ENCODE measurements around the gene RUVBL1.

DNA sequence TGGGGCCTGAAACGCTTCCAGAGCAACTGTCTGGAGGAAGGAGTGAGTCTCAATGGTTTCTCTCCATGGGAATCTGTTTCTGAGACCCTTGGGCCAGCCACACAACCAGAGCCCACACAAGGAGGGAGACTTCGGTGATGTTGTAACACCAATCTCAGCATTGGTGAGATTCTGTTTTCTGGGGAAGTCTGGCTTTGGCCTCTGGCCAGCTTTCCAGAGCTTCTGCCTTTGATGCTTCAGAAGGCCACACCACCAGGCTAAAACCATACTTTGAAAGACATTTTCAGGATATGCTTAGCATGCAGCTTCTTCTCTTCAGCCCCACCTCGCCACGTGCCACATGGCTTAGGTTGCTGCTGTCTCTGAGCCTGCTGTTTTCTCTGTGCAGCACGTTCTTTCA lies 26.0 kb upstream of the RUVBL1 start:
- TF ChIP-seq, protein P1, sequence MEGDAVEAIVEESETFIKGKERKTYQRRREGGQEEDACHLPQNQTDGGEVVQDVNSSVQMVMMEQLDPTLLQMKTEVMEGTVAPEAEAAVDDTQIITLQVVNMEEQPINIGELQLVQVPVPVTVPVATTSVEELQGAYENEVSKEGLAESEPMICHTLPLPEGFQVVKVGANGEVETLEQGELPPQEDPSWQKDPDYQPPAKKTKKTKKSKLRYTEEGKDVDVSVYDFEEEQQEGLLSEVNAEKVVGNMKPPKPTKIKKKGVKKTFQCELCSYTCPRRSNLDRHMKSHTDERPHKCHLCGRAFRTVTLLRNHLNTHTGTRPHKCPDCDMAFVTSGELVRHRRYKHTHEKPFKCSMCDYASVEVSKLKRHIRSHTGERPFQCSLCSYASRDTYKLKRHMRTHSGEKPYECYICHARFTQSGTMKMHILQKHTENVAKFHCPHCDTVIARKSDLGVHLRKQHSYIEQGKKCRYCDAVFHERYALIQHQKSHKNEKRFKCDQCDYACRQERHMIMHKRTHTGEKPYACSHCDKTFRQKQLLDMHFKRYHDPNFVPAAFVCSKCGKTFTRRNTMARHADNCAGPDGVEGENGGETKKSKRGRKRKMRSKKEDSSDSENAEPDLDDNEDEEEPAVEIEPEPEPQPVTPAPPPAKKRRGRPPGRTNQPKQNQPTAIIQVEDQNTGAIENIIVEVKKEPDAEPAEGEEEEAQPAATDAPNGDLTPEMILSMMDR (conservative IDR thresholded peaks at IDR 0.05 in 1 of 2, IDR thresholded peaks at IDR 0.05 in 1 of 2; ENCODE audit: extremely low read depth in 1 of 2, insufficient read depth in 1 of 2, low read depth in 1 of 2, low read length in 2 of 2), result no peak
- TF ChIP-seq EZH2 (IDR thresholded peaks at IDR 0.05; ENCODE audit: borderline replicate concordance, low read length), result no peak
